GM12878 (cell line): ENCODE results near the gene OTULINL.

Source experiments
- CBFB ChIP-seq: IDR thresholded peaks from 2 replicates; pipeline ENCODE4 v1.6.1; 2016; ENCODE audit warnings: antibody characterized with exemption, low read depth
- CHD2 ChIP-seq: IDR thresholded peaks from 2 replicates; pipeline ENCODE4 v1.6.1; 2011; ENCODE audit warnings: low read depth, low read length, improper control_type of control experiment, borderline replicate concordance
- CTCF ChIP-seq, 3 experiments: IDR thresholded peaks in 2 of 3; conservative IDR thresholded peaks in 1 of 3; 2 replicates each; pipeline ENCODE4 v1.5.1; 2011; ENCODE audit warnings: low read depth in 3 of 3, low read length in 3 of 3, mild to moderate bottlenecking in 3 of 3, control low read depth in 2 of 3, moderate library complexity in 2 of 3, inconsistent platforms in 1 of 3, mixed read lengths in 1 of 3; ENCODE audit not compliant: control insufficient read depth in 2 of 3, insufficient read depth in 1 of 3; ENCODE audit errors: extremely low read depth in 1 of 3
- ELK1 ChIP-seq: IDR thresholded peaks from 2 replicates; pipeline ENCODE4 v1.6.1; 2012; ENCODE audit warnings: low read depth, low read length, improper control_type of control experiment
- HDGF ChIP-seq: fragments of 450-650 bp; IDR thresholded peaks from 2 replicates; pipeline ENCODE4 v1.6.1; 2016; ENCODE audit warnings: antibody characterized with exemption
- KDM1A ChIP-seq: fragments of 200-600 bp; sonication (generic); IDR thresholded peaks from 2 replicates; pipeline ENCODE4 v1.6.1; 2016; ENCODE audit warnings: borderline replicate concordance
- POLR2A ChIP-seq: IDR thresholded peaks from 2 replicates; pipeline ENCODE4 v1.6.1; 2011; ENCODE audit warnings: low read depth, mild to moderate bottlenecking, low read length
- ZZZ3 ChIP-seq: IDR thresholded peaks from 2 replicates; pipeline ENCODE4 v1.6.1; 2011; ENCODE audit warnings: low read depth; ENCODE audit not compliant: control insufficient read depth, insufficient read length

DNA sequence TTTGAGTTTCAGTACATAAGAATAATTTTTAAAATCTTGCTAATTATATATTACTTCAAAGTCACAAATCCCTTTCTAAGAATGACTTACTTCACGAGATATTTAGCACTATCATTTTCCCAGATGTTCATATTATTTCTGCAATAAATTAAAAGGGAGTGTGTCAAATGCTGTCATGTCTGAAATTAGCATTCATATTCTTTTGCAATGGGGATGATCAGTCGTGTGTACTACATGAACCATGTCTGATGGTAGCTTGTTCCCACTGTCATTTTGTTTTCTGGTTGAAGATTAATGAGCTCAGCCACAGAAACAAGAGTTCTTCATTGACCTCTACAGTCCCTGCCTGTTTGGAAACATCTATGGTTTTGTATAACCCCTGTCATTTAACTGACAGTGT is 30.1 kb downstream of the OTULINL start:
- TF ChIP-seq CTCF (IDR thresholded peaks at IDR 0.05 in 2 of 3, conservative IDR thresholded peaks at IDR 0.05 in 1 of 3; ENCODE audit: control insufficient read depth in 2 of 3, extremely low read depth in 1 of 3, insufficient read depth in 1 of 3, low read depth in 3 of 3, low read length in 3 of 3) (no peak), KDM1A (no peak), ZZZ3 (no peak), ELK1 (no peak), POLR2A (no peak), CBFB (no peak), HDGF (no peak), CHD2 (no peak)
